ENCODE data around the gene TSPOAP1.

TSPOAP1 gene

DNA sequence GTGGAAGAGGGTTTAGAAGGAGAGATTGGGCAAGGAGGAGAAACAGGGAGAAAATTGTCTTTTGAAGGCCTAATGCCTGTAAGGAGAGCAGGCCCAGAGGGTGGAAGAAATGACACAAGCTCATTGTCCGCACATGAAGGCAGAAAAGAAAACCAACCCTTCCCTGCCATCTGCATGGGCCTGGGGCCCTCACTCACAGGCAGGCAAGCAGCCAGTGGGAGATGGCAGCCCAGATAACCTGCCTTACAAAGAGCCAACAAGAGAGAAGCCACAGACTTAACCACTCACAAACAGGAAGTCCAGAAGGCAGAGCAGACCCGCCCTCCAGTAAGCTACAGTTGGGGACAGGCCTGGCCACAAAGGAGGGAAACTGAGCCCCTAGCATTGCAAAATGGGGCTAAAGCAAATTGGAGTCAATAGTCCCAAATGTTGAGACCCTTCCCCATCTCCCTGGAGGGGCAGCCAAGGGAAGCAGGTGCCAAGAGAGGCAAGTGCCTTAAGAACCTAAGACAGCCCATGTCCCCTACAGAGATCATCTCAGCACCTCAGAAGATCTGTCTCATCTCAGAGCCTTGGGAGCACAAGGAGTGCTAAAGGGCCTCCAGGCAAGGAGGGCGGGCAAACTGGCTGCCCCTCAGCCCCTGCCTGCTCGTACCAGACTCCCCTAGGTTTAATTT, 7.3 kb upstream of the TSPOAP1 start:
- TF ChIP-seq JUND (IDR thresholded peaks at IDR 0.05; ENCODE audit: low read depth), result no peak
- in situ Hi-C loops (cut with HindIII; ENCODE audit: low pct_unique_long_range_greater_than_20kb, low sequenced_read_pairs), result no loop called here
- peak; percentile 58 to 61 for DNase-seq (ENCODE audit: low read depth in 1 of 2, low spot score in 1 of 2)

DNA sequence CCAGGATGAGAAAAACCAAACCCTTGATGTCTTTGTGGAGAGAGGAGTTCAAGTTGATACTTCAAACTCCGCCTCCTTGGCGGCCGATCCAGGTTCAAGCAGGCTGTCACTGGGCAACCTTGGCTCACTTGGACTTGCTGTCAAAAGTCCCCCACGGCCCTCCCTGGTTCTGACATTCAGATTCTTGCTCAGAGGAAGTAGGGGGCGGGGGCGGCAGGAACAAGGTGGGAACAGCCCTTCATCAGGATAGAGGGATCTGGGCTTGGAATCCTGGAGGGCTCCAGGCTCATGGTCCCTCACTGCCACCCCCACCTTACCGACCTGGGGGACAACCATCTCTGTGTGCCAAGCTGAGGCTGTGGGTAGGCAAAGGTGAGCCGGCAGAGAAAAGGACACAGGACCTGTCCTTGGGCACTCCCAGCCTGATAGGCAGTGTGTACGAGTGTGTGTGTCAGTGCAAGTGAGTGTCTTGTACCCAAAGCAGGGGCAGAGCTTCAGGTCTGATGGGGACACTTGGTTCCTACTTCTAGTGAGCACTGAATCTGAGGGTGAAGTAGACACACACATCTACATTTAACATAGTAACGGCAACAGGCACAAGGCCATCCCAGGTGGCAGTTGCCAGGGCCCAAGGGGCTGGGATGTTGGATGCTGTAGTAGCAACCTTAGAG, 6.6 kb upstream of the TSPOAP1 start:
- DNase-seq (ENCODE audit: low read depth in 1 of 2, low spot score in 1 of 2), result no peak
- no peak for TF ChIP-seq JUND (IDR thresholded peaks at IDR 0.05; ENCODE audit: low read depth)
- in situ Hi-C loops (cut with HindIII; ENCODE audit: low pct_unique_long_range_greater_than_20kb, low sequenced_read_pairs), result no loop called here

GRCh38 chr17:58334661-58335060, 6.1 kb upstream of the TSPOAP1 start:
- TF ChIP-seq JUND (IDR thresholded peaks at IDR 0.05; ENCODE audit: low read depth), result no peak
- DNase-seq (ENCODE audit: low read depth in 1 of 2, low spot score in 1 of 2), result no peak
- in situ Hi-C loops (cut with HindIII; ENCODE audit: low pct_unique_long_range_greater_than_20kb, low sequenced_read_pairs), result no loop called here

DNA sequence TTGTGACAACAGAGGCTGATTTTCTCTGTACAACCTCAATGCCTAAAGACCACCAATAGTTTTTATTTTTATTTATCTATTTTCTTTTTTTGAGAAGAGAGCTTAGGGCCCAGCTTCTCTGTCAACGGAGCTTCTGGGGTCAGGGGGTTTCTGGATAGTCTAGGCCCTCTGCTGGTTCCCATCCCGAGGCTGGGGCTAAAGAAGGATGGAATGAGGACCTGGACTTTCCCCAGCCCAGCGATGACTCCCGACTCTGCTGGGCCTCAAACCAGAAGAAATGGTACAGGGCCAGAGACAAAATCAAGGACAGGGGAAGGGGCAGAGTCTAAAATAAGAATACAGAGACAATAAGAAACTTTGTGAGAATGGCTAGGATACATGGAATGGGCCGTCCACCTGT, 5.7 kb upstream of the TSPOAP1 start:
- no peak for DNase-seq (ENCODE audit: low read depth in 1 of 2, low spot score in 1 of 2)
- no peak for TF ChIP-seq JUND (IDR thresholded peaks at IDR 0.05; ENCODE audit: low read depth)
- in situ Hi-C loops (cut with HindIII; ENCODE audit: low pct_unique_long_range_greater_than_20kb, low sequenced_read_pairs), result no loop called here

- no peak for DNase-seq (ENCODE audit: low read depth in 1 of 2, low spot score in 1 of 2)
- in situ Hi-C loops (cut with HindIII; ENCODE audit: low pct_unique_long_range_greater_than_20kb, low sequenced_read_pairs), result no loop called here
- TF ChIP-seq JUND (IDR thresholded peaks at IDR 0.05; ENCODE audit: low read depth), result no peak
Observed at GRCh38 chr17:58333736-58334207, 5.2 kb upstream of the TSPOAP1 start.

- no peak for DNase-seq (ENCODE audit: low read depth in 1 of 2, low spot score in 1 of 2)
- in situ Hi-C loops (cut with HindIII; ENCODE audit: low pct_unique_long_range_greater_than_20kb, low sequenced_read_pairs), result no loop called here
- TF ChIP-seq JUND (IDR thresholded peaks at IDR 0.05; ENCODE audit: low read depth), result no peak
Observed at GRCh38 chr17:58332778-58333735, 4.5 kb upstream of the TSPOAP1 start.

GRCh38 chr17:58331815-58332777, 3.5 kb upstream of the TSPOAP1 start:
- no peak for TF ChIP-seq JUND (IDR thresholded peaks at IDR 0.05; ENCODE audit: low read depth)
- DNase-seq (ENCODE audit: low read depth in 1 of 2, low spot score in 1 of 2), result no peak
- in situ Hi-C loops (cut with HindIII; ENCODE audit: low pct_unique_long_range_greater_than_20kb, low sequenced_read_pairs), result no loop called here

- in situ Hi-C loops (cut with HindIII; ENCODE audit: low pct_unique_long_range_greater_than_20kb, low sequenced_read_pairs), result no loop called here
- DNase-seq (ENCODE audit: low read depth in 1 of 2, low spot score in 1 of 2), result no peak
Observed at GRCh38 chr17:58330997-58331814, 2.6 kb upstream of the TSPOAP1 start.

DNA sequence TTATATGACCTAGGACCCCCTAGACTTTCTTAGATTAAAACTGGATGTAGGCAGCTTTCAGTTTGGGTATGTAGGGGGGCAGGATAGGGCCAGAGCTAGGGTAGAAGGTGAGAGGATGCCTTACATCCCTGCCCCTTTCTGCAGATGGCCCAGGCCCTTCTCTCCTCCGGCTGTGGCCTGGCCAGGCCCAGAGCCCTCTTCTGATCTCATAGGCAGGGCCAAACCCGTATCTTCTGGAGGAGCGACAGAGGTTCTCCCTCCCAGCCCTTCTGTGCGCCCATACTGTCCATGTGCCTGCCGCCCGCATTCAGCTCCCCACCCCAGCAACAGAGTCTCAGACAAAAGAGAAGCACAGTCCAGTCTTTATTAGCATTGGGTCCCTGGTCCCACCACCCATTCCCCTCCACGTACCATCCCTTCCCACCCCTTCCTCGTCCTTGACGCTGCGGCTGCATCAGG, 2.0 kb upstream of the TSPOAP1 start:
- DNase-seq (ENCODE audit: low read depth in 1 of 2, low spot score in 1 of 2), result no peak
- TF ChIP-seq JUND (IDR thresholded peaks at IDR 0.05; ENCODE audit: low read depth), result no peak
- in situ Hi-C loops (cut with HindIII; ENCODE audit: low pct_unique_long_range_greater_than_20kb, low sequenced_read_pairs), result no loop called here

More at GRCh38 chr17:58330997-58331814, 2.6 kb upstream of the TSPOAP1 start:
- no peak for TF ChIP-seq JUND (IDR thresholded peaks at IDR 0.05; ENCODE audit: low read depth)

- no peak for TF ChIP-seq JUND (IDR thresholded peaks at IDR 0.05; ENCODE audit: low read depth)
- in situ Hi-C loops (cut with HindIII; ENCODE audit: low pct_unique_long_range_greater_than_20kb, low sequenced_read_pairs), result no loop called here
- no peak for DNase-seq (ENCODE audit: low read depth in 1 of 2, low spot score in 1 of 2)
Observed at GRCh38 chr17:58329810-58330537, 1.4 kb upstream of the TSPOAP1 start.
